Stimulated activated CD8-positive, alpha-beta memory T cell treated with anti-CD3 and anti-CD28 coated beads, Interleukin-15, amount 100 ng/mL, for 4 hours (primary cell): ENCODE data around the gene SORBS1.

Source experiments
- DNase-seq, 2 donors: peaks; one replicate each; pipeline ENCODE4 v3.0.0-alpha.2; 2020; ENCODE audit warnings: low read depth in 2 of 2

SORBS1 gene

GRCh38 chr10:95462740-95463667, 98.2 kb downstream of the SORBS1 start:
- DNase-seq, result no peak

GRCh38 chr10:95461611-95462010, 99.6 kb downstream of the SORBS1 start:
- no peak for DNase-seq

- no peak for DNase-seq
Observed at GRCh38 chr10:95459446-95460045, 101.6 kb downstream of the SORBS1 start.

- no peak for DNase-seq
Observed at GRCh38 chr10:95458871-95459270, 102.3 kb downstream of the SORBS1 start.

GRCh38 chr10:95458014-95458413, 103.2 kb downstream of the SORBS1 start:
- no peak for DNase-seq

- DNase-seq, result no peak
Observed at GRCh38 chr10:95457319-95457886, 103.8 kb downstream of the SORBS1 start.

- no peak for DNase-seq
Observed at GRCh38 chr10:95456516-95456915, 104.7 kb downstream of the SORBS1 start.

- DNase-seq, result no peak
Observed at GRCh38 chr10:95454940-95455339, 106.2 kb downstream of the SORBS1 start.

GRCh38 chr10:95454356-95454755, 106.8 kb downstream of the SORBS1 start:
- DNase-seq, result no peak

- DNase-seq, result no peak
Observed at GRCh38 chr10:95451568-95452524, 109.3 kb downstream of the SORBS1 start.

GRCh38 chr10:95451150-95451549, 110.0 kb downstream of the SORBS1 start:
- no peak for DNase-seq

- DNase-seq, result no peak
Observed at GRCh38 chr10:95450188-95450587, 111.0 kb downstream of the SORBS1 start.

GRCh38 chr10:95447685-95448084, 113.5 kb downstream of the SORBS1 start:
- DNase-seq, result no peak

GRCh38 chr10:95445837-95446486, 115.2 kb downstream of the SORBS1 start:
- no peak for DNase-seq

GRCh38 chr10:95445223-95445836, 115.8 kb downstream of the SORBS1 start:
- no peak for DNase-seq

- no peak for DNase-seq
Observed at GRCh38 chr10:95444792-95445191, 116.4 kb downstream of the SORBS1 start.

- no peak for DNase-seq
Observed at GRCh38 chr10:95443636-95444035, 117.5 kb downstream of the SORBS1 start.

GRCh38 chr10:95442341-95442740, 118.8 kb downstream of the SORBS1 start:
- DNase-seq, result no peak

- no peak for DNase-seq
Observed at GRCh38 chr10:95441547-95441923, 119.6 kb downstream of the SORBS1 start.

- no peak for DNase-seq
Observed at GRCh38 chr10:95440756-95441546, 120.2 kb downstream of the SORBS1 start.
